Spleen (tissue), 11 donors: ENCODE measurements around the gene SPOCK3. TPM values are rescaled to one million over a fixed set of nuclear protein-coding genes. Genes with fewer than 3 reads are reported as not detected.

ENCODE experiments used
- DNase-seq: peaks from one replicate; pipeline ENCODE4 v3.0.0-alpha.2; 2020
- H3K27ac ChIP-seq, 8 donors: fragments of 200-600 bp; sonication (generic) in 7 of 8; 1 replicate in 4 of 8; 2 replicates in 4 of 8; pipeline versions ENCODE4 v1.5.0 to v1.8.0; 2016 to 2021; ENCODE audit warnings: inconsistent platforms in 4 of 8, mild to moderate bottlenecking in 4 of 8, moderate library complexity in 1 of 8
- H3K27me3 ChIP-seq, 7 donors: fragments of 200-600 bp; sonication (generic) in 6 of 7; replicated peaks in 1 of 7; 1 replicate in 4 of 7; 2 replicates in 3 of 7; pipeline versions ENCODE4 v1.5.0 to v1.8.0; 2016 to 2021; ENCODE audit warnings: inconsistent platforms in 3 of 7, mild to moderate bottlenecking in 1 of 7
- H3K36me3 ChIP-seq, 6 donors: fragments of 200-600 bp; sonication (generic) in 5 of 6; 1 replicate in 4 of 6; 2 replicates in 2 of 6; pipeline versions ENCODE4 v1.5.0 to v1.8.0; 2016 to 2021; ENCODE audit warnings: inconsistent platforms in 2 of 6
- H3K4me1 ChIP-seq, 6 donors: fragments of 200-600 bp; sonication (generic) in 5 of 6; 1 replicate in 3 of 6; 2 replicates in 3 of 6; pipeline versions ENCODE4 v1.5.0 to v1.8.0; 2016 to 2021; ENCODE audit warnings: inconsistent platforms in 3 of 6
- H3K4me3 ChIP-seq, 8 donors: fragments of 200-600 bp; sonication (generic) in 7 of 8; 1 replicate in 4 of 8; 2 replicates in 4 of 8; pipeline versions ENCODE4 v1.5.0 to v1.8.0; 2016 to 2021; ENCODE audit warnings: inconsistent platforms in 4 of 8, mild to moderate bottlenecking in 4 of 8, moderate library complexity in 2 of 8
- H3K9me3 ChIP-seq, 8 donors: fragments of 200-600 bp; sonication (generic) in 7 of 8; 1 replicate in 4 of 8; 2 replicates in 4 of 8; pipeline versions ENCODE4 v1.5.0 to v1.8.0; 2016 to 2021; ENCODE audit warnings: inconsistent platforms in 4 of 8
- POLR2A ChIP-seq, 3 donors: fragments of 450-650 bp; IDR thresholded peaks; one replicate each; pipeline ENCODE4 v1.5.1; 2017; ENCODE audit warnings: antibody characterized with exemption in 3 of 3, mild to moderate bottlenecking in 1 of 3
- POLR2AphosphoS5 ChIP-seq, 3 donors: sonication (generic); formaldehyde crosslinking; IDR thresholded peaks; one replicate each; pipeline ENCODE4 v1.5.1; 2017; ENCODE audit warnings: antibody characterized with exemption in 3 of 3
- WGBS, 5 donors: extraction: QIAGEN DNeasy Blood & Tissue Kit in 3 of 5; methylation state at CpG; one replicate each; pipeline versions ENCODE4 v1.1.5 to v1.1.7; 2013 to 2018; 5-methylcytosine and 5-hydroxymethylcytosine counted together
- intact Hi-C: fragments of 100-400 bp; cut with DNase I; formaldehyde crosslinking; loops from one replicate; pipeline ENCODE4 v1.15.0; 2023; ENCODE audit warnings: low total_unique reads
- polyA plus RNA-seq, 3 donors: library from polyadenylated mRNA; stranded (reverse); fragments of 200-250 nt; gene quantifications; one replicate each; pipeline ENCODE4 v1.2.1, GENCODE V29; 2013
- total RNA-seq, 7 donors: library from RNA; depleted of rRNA in 3 of 7; stranded (reverse); fragments of >200 nt in 3 of 7; fragmentation: NEBNext Ultra II Directional in 4 of 7; extraction: Animal tissue kit (Norgen Biotek cat#: 25700) in 4 of 7; gene quantifications; one replicate each; pipeline versions ENCODE4 v1.1.0 to v1.2.1, GENCODE V29; 2016 to 2021
- TF ChIP-seq, protein P1 (sequence below), 11 experiments: fragments of 200-600 bp in 7 of 11; fragments of 450-650 bp in 4 of 11; sonication (generic) in 4 of 11; IDR thresholded peaks in 8 of 11; conservative IDR thresholded peaks in 3 of 11; 1 replicate in 7 of 11; 2 replicates in 4 of 11; pipeline versions ENCODE4 v1.4.0 to v1.8.0; 2016 to 2021; ENCODE audit warnings: antibody characterized with exemption in 11 of 11, inconsistent platforms in 4 of 11, mild to moderate bottlenecking in 1 of 11
- donor health status: healthy with polysubstance abuse.
- donor health status: DM: no; HTN: no; CAD: no; lungs with moderate emphysema.
- donor health status: DM: no; HTN: no; CAD: no.
- donor health status: Bipolar disorder and iron deficiency.
- donor health status: healthy.
- donor health status: DM: no; HTN: no; CAD: no.
- donor health status: DM: yes; HTN: yes; CAD: no.

The SPOCK3 gene
- total and polyA plus RNA-seq, 10 donors, result 0.06 to 1.2 (median 0.51) TPM; not detected in 5

DNA sequence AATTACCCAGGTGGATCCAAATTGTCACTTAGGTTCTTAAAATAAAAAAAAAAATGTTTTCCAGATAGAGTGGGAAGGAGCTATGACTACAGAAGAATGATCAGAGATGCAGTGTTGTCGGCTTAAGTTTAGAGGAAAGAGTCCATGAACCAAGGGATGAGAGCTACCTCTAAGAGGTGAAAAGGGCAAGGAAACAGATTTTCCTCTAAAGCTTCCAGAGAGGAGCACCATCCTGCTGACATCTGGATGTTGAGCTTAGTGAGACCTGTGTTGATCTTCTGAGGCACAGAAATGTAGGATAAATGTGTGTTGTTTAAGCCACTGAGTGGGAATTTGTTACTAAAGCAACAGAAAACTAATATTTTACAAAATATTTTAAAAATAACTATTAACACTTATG is 498.7 kb downstream of the SPOCK3 start:
- intact Hi-C loops, result no loop called here
- 23 to 77% (median 63%) methylated on average over 1 of the region's 1 CpG for WGBS, 5 donors
- TF ChIP-seq POLR2A (IDR thresholded peaks at IDR 0.05), result no peak
- TF ChIP-seq, protein P1, sequence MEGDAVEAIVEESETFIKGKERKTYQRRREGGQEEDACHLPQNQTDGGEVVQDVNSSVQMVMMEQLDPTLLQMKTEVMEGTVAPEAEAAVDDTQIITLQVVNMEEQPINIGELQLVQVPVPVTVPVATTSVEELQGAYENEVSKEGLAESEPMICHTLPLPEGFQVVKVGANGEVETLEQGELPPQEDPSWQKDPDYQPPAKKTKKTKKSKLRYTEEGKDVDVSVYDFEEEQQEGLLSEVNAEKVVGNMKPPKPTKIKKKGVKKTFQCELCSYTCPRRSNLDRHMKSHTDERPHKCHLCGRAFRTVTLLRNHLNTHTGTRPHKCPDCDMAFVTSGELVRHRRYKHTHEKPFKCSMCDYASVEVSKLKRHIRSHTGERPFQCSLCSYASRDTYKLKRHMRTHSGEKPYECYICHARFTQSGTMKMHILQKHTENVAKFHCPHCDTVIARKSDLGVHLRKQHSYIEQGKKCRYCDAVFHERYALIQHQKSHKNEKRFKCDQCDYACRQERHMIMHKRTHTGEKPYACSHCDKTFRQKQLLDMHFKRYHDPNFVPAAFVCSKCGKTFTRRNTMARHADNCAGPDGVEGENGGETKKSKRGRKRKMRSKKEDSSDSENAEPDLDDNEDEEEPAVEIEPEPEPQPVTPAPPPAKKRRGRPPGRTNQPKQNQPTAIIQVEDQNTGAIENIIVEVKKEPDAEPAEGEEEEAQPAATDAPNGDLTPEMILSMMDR (IDR thresholded peaks at IDR 0.05 in 8 of 11, conservative IDR thresholded peaks at IDR 0.05 in 3 of 11), result no peak
- no peak for TF ChIP-seq POLR2AphosphoS5 (IDR thresholded peaks at IDR 0.05)
- no peak for DNase-seq
- Histone ChIP-seq H3K27ac (no peak overlapping the region), H3K27me3 (no peaks in the 10 kb centered on the region), H3K36me3 (no peaks in the 10 kb centered on the region), H3K4me3 (no peak overlapping the region), H3K9me3 (peaks cover 0 to 5% (median 0%) of the 10 kb centered on the region in 8 donors), H3K4me1 (no peaks in the 10 kb centered on the region)

DNA sequence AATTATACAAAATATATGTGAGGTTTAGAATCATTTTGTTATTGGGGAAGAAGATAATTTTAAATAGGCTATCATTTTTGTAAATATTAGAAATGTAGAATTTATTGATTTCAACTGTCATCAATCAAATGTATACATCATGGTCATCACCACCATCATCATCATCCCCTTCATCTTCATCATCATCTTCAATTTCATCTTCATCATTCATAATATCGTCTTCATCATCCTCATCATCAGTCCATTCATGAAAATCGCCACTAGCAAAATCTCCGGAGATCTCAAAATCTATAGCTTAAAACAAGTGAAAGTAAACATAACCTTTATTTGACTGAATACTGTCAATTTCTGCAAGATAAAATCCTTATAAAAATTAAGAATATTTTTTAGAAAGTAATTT is 499.5 kb downstream of the SPOCK3 start:
- H3K9me3 ChIP-seq, result peaks cover 0 to 5% (median 0%) of the 10 kb centered on the region in 8 donors
- H3K27ac ChIP-seq, result no peak overlapping the region
- H3K27me3 ChIP-seq, result no peaks in the 10 kb centered on the region
- no peaks in the 10 kb centered on the region for H3K4me1 ChIP-seq
- no peak overlapping the region for H3K4me3 ChIP-seq
- intact Hi-C loops, result no loop called here
- no peak for DNase-seq
- no peaks in the 10 kb centered on the region for H3K36me3 ChIP-seq
- TF ChIP-seq POLR2A (IDR thresholded peaks at IDR 0.05) (no peak), POLR2AphosphoS5 (IDR thresholded peaks at IDR 0.05) (no peak)
- TF ChIP-seq, protein P1 (IDR thresholded peaks at IDR 0.05 in 8 of 11, conservative IDR thresholded peaks at IDR 0.05 in 3 of 11), result no peak
- 88 to 95% (median 93%) methylated on average over 3 of the region's 3 CpGs for WGBS, 5 donors

DNA sequence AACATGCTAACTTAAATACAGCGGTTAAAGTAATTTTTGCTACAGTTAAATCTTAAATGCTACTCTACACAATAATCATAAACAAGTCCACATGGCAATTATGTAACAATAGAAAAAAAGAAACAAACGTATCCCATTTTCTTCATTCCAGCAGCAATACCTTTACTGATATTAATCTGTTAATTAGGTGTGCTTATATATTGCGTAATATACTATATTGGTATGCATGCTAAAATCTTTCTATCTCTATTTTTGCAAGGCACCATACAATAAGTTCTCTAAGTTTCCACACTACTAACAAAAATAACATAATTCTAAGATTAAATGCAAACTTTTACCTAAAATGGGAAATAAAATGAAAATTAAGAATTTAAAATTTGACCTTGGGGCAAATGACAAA is 500.6 kb downstream of the SPOCK3 start:
- intact Hi-C loops, result no loop called here
- no peak overlapping the region for H3K4me3 ChIP-seq
- WGBS, 5 donors, result 80 to 92% (median 86%) methylated on average over 3 of the region's 3 CpGs
- TF ChIP-seq POLR2A (IDR thresholded peaks at IDR 0.05), result no peak
- TF ChIP-seq, protein P1 (IDR thresholded peaks at IDR 0.05 in 8 of 11, conservative IDR thresholded peaks at IDR 0.05 in 3 of 11), result no peak
- TF ChIP-seq POLR2AphosphoS5 (IDR thresholded peaks at IDR 0.05), result no peak
- no peak for DNase-seq
- H3K27me3 ChIP-seq, result no peaks in the 10 kb centered on the region
- H3K4me1 ChIP-seq, result no peaks in the 10 kb centered on the region
- H3K36me3 ChIP-seq, result no peaks in the 10 kb centered on the region
- H3K27ac ChIP-seq, result no peak overlapping the region
- H3K9me3 ChIP-seq, result no peaks in the 10 kb centered on the region

DNA sequence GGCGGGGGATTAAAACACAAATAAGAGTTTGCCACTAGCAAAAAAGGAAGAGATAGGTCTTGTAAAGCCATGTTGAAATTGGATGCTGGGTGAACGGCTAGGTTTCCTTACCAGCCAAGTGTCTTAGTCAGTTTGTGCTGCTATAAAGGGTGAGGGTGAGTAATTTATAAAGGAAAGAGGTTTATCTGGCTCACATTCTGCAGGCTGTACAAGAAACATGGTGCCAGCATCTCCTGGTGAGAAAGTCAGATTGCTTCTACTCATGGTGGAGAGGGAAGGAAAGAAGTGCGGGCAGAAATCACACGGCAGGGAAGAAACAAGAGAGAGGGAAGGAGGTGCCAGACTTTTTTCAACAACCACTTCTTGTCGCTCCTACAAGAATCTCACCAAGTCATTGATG is 507.5 kb downstream of the SPOCK3 start:
- Histone ChIP-seq H3K27me3 (no peaks in the 10 kb centered on the region), H3K9me3 (peaks cover 0 to 6% (median 0%) of the 10 kb centered on the region in 8 donors), H3K4me3 (no peak overlapping the region), H3K36me3 (no peaks in the 10 kb centered on the region), H3K27ac (no peak overlapping the region), H3K4me1 (no peaks in the 10 kb centered on the region)
- intact Hi-C loops, result no loop called here
- TF ChIP-seq POLR2AphosphoS5 (IDR thresholded peaks at IDR 0.05), result no peak
- TF ChIP-seq, protein P1 (IDR thresholded peaks at IDR 0.05 in 8 of 11, conservative IDR thresholded peaks at IDR 0.05 in 3 of 11), result no peak
- no peak for TF ChIP-seq POLR2A (IDR thresholded peaks at IDR 0.05)
- no peak for DNase-seq
- 69 to 84% (median 79%) methylated on average over 5 of the region's 5 CpGs for WGBS, 5 donors
